ENCODE data around the gene IP6K2. TPM values are rescaled to one million over a fixed set of nuclear protein-coding genes. Genes with fewer than 3 reads are reported as not detected.
A peak's percentile ranks its signal among the peaks of the same experiment; 100 is the strongest.

IP6K2 gene
- total RNA-seq, 4 donors from 2014 or later, result 64.3 to 145 (median 93.0) TPM

DNA sequence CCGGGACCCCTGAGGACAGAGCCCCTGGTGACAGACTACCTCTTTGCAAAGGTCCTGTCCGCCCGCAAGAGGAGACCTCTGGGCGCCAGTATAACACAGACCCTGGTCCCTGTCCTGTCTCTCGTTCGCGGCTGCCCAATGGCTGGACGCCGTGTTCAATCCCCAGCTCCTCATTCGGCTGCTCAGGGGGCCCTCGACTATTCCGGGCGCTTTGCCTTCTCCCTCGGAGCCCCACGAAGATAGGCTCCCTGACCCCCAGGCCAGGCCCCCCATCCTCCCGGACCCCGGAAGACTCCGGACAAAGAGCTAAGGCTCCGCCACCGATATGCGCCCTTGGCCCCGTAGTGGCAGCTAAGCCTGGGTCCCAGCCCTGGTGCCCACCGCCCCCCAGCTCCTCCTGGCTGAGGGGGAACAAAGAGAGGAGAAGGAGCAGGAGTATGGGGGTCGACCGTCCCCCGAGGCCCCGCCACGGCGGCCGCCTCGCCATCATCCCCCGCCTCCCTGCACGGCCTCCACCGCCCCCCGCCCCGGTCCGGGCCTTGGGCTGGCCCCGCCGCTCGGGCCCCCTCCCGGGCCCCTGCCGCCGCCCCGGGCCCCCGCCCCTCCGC, 54.8 kb downstream of the IP6K2 start:
- Histone ChIP-seq H3K4me3 (replicated peaks in 1 of 3) (peak overlapping the region in 1 of 3 donors; percentile 34), H3K36me3 (no peaks in the 10 kb centered on the region), H3K4me1 (peaks cover 13 to 26% of the 10 kb centered on the region in 2 donors), H3K9me3 (no peaks in the 10 kb centered on the region), H3K27ac (no peak overlapping the region), H3K27me3 (no peaks in the 10 kb centered on the region)
- DNase-seq, result no peak
- intact Hi-C loops (cut with DNase I), result no loop called here
- WGBS, 2 donors, result 1% methylated on average over 14 of the region's 46 CpGs; no CpG with 5 or more reads in 1 of the 2 donors
- no peak for TF ChIP-seq POLR2A (IDR thresholded peaks at IDR 0.05)
- TF ChIP-seq, protein P1, sequence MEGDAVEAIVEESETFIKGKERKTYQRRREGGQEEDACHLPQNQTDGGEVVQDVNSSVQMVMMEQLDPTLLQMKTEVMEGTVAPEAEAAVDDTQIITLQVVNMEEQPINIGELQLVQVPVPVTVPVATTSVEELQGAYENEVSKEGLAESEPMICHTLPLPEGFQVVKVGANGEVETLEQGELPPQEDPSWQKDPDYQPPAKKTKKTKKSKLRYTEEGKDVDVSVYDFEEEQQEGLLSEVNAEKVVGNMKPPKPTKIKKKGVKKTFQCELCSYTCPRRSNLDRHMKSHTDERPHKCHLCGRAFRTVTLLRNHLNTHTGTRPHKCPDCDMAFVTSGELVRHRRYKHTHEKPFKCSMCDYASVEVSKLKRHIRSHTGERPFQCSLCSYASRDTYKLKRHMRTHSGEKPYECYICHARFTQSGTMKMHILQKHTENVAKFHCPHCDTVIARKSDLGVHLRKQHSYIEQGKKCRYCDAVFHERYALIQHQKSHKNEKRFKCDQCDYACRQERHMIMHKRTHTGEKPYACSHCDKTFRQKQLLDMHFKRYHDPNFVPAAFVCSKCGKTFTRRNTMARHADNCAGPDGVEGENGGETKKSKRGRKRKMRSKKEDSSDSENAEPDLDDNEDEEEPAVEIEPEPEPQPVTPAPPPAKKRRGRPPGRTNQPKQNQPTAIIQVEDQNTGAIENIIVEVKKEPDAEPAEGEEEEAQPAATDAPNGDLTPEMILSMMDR (IDR thresholded peaks at IDR 0.05), result no peak

DNA sequence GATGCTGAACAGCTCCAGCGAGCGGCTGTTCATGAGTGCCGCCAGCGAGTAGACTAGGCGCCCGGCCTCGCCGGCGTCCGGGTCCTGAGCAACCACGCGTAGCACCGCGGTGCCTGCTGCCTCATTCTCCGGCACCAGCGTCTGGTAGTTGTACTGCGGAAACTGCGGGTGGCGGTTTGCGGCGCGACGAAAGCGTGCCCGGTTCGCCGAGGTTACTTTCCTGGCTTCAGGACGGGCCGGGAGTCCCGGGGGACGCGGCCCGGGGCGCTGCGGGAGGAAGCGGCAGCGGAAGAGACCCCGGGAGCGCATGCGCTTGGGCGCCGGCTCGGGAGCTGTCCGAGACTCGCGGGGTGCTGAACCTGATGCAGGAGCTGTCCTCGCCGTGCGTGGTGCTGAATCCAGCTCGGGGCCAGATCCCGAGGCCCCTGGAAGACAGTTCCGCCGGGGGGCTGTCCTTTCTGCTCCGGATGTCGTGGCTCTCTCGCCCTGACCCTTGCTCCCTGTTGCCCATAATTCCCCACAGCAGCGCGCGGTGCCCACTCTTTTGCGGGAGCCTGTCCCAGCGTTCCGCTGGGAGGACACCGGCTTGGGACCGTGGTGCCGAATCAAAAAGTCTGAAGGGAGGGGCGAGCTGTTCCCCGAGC, 55.4 kb downstream of the IP6K2 start:
- WGBS, 2 donors, result 2 to 53% methylated on average over 3 to 9 of the region's 67 CpGs
- Histone ChIP-seq H3K4me3 (replicated peaks in 1 of 3) (peak overlapping the region in 1 of 3 donors; percentile 2), H3K9me3 (no peaks in the 10 kb centered on the region), H3K27me3 (no peaks in the 10 kb centered on the region), H3K36me3 (no peaks in the 10 kb centered on the region), H3K27ac (no peak overlapping the region), H3K4me1 (peaks cover 17 to 30% of the 10 kb centered on the region in 2 donors)
- TF ChIP-seq, protein P1 (IDR thresholded peaks at IDR 0.05), result peak in 1 of 6 experiments; percentile 2
- no peak for TF ChIP-seq POLR2A (IDR thresholded peaks at IDR 0.05)
- intact Hi-C loops (cut with DNase I), result no loop called here
- DNase-seq, result peak; percentile 66 to 70

DNA sequence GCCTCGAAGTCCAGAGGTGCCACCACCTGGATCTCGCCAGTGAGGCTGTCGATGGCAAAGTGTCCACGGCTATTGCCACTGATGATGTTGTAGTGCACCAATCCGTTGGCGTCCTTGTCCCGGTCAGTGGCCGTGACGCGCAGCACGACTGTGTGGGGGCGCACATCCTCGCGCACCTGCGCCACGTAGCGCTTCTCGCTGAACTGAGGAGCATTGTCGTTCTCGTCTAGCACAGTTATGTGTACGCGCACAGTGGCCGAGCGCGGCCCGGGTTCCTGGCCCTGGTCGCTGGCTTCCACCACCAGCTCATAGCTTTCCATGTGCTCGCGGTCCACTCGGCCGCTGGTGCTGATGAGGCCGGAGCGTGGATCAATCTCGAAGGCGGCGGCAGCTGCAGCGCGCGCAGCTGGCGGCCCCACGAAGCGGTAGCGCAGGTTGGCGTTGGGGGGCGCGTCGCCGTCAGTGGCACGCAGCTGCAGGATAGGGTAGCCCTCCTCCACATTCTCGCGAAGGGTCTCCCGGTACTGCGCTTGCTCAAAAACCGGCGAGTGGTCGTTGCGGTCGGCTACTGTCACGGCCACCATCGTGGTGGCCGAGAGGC, 56.1 kb downstream of the IP6K2 start:
- DNase-seq, result no peak
- H3K9me3 ChIP-seq, result no peaks in the 10 kb centered on the region
- intact Hi-C loops (cut with DNase I), result no loop called here
- TF ChIP-seq POLR2A (IDR thresholded peaks at IDR 0.05), result no peak
- TF ChIP-seq, protein P1 (IDR thresholded peaks at IDR 0.05), result no peak
- peak overlapping the region in 1 of 3 donors; percentile 2 for H3K4me3 ChIP-seq (replicated peaks in 1 of 3)
- H3K4me1 ChIP-seq, result peaks cover 17 to 36% of the 10 kb centered on the region in 2 donors
- H3K36me3 ChIP-seq, result no peaks in the 10 kb centered on the region
- WGBS, 2 donors, result 88 to 91% methylated on average over 8 to 20 of the region's 61 CpGs
- no peaks in the 10 kb centered on the region for H3K27me3 ChIP-seq
- H3K27ac ChIP-seq, result no peak overlapping the region

DNA sequence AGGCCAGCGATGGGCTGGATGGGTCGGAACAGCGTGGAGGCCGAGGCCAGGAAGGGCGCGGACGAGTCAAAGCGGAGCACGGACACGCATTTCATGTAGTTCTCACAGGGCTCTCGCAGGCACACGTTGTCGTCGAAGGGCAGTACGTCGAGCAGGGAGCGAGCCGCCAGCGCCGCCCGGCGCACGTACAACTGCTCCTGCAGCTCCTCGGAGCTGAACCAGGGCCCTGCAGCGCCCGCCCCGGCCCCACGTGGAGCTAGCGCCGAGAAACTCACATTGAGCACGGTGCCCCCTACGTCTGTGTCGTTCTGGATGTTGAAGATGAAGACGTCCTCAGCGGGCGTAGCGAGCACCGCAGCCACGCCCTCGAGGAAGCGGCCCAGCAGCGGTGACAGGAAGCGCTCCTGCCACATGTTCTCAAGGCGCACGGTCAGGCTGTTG, 60.2 kb downstream of the IP6K2 start:
- DNase-seq, result peak in 1 of 2 donors; percentile 7
- no peaks in the 10 kb centered on the region for H3K36me3 ChIP-seq
- peak overlapping the region in 1 of 3 donors; percentile 44 for H3K4me3 ChIP-seq (replicated peaks in 1 of 3)
- intact Hi-C loops (cut with DNase I), result no loop called here
- H3K27me3 ChIP-seq, result no peaks in the 10 kb centered on the region
- H3K4me1 ChIP-seq, result peaks cover 13 to 23% of the 10 kb centered on the region in 2 donors
- peak overlapping the region in 1 of 3 donors; percentile 74 for H3K27ac ChIP-seq
- H3K9me3 ChIP-seq, result no peaks in the 10 kb centered on the region
- TF ChIP-seq, protein P1 (IDR thresholded peaks at IDR 0.05), result no peak
- no peak for TF ChIP-seq POLR2A (IDR thresholded peaks at IDR 0.05)
- WGBS, 2 donors, result 34 to 65% methylated on average over 15 to 35 of the region's 45 CpGs

All from thyroid gland (tissue), 4 donors.